K562 (cell line): ENCODE measurements around the gene MXD3. TPM values are rescaled to one million over a fixed set of nuclear protein-coding genes. Genes with fewer than 3 reads are reported as not detected.

Source experiments
- ATAC-seq: fragments of 200-7000 bp; cut with Tn5 transposase; 3 replicates; pipeline ENCODE4 v1.9.1; 2020; ENCODE audit warnings: moderate library complexity
- BruUV-seq: library from RNA; stranded (reverse); fragments of 400-500 nt; replicated peaks from 2 replicates; lab custom pipeline; 2021; lab: Mats Ljungman, UMichigan
- CTCF ChIA-PET: fragments of 300-600 bp; formaldehyde crosslinking; extraction: SDS; loops from one replicate; lab custom pipeline; 2021; ENCODE audit warnings: low intra/inter-chr PET ratio; lab: Yijun Ruan, JAX
- POLR2A ChIA-PET: fragments of 300-600, 350-650 bp; sonication (Branson Sonifier 250); formaldehyde crosslinking; extraction: SDS; loops from one replicate; lab custom pipeline; 2021; ENCODE audit warnings: antibody characterized with exemption, inconsistent platforms; lab: Yijun Ruan, JAX
- DNase-seq, 4 experiments: peaks; one replicate each; pipeline versions ENCODE4 v3.0.0 to v3.0.0-alpha.2; 2011 to 2018; ENCODE audit warnings: low spot score in 3 of 4, mixed read lengths in 3 of 4; ENCODE audit errors: extremely low read depth in 1 of 4
- FAIRE-seq: peaks from 2 replicates; lab custom pipeline; 2011; peaks lifted over from hg19 to GRCh38; lab: Jason Lieb, UNC
- H2AFZ ChIP-seq: 2 replicates; pipeline ENCODE4 v1.6.0; 2011; ENCODE audit warnings: low read depth, low read length, control low read depth, inconsistent platforms
- H3K27ac ChIP-seq: fragments of 200-600 bp; 3 replicates; pipeline ENCODE4 v1.8.0; 2011; ENCODE audit warnings: low read depth, mild to moderate bottlenecking, control low read depth, inconsistent platforms, low read length, moderate library complexity, mixed read lengths; ENCODE audit errors: extremely low read depth
- H3K27me3 ChIP-seq, 2 experiments: fragments of 300-600 bp in 1 of 2; 2 replicates in 1 of 2; 3 replicates in 1 of 2; pipeline versions ENCODE4 v1.6.0 to v1.8.0; 2011; ENCODE audit warnings: inconsistent platforms in 2 of 2, low read length in 2 of 2, mild to moderate bottlenecking in 1 of 2, mixed read lengths in 1 of 2, moderate library complexity in 1 of 2; ENCODE audit not compliant: control insufficient read depth in 2 of 2, insufficient read depth in 2 of 2
- H3K36me3 ChIP-seq: fragments of 300-600 bp; 3 replicates; pipeline ENCODE4 v1.8.0; 2011; ENCODE audit warnings: mild to moderate bottlenecking, low read length, inconsistent platforms; ENCODE audit not compliant: control insufficient read depth, insufficient read depth
- H3K4me1 ChIP-seq, 2 experiments: fragments of 200-600 bp in 1 of 2; replicated peaks in 1 of 2; 2 replicates in 1 of 2; 3 replicates in 1 of 2; pipeline versions ENCODE4 v1.5.1 to v1.8.0; 2011; ENCODE audit warnings: inconsistent platforms in 2 of 2, low read length in 2 of 2, mild to moderate bottlenecking in 1 of 2, mixed read lengths in 1 of 2, moderate library complexity in 1 of 2; ENCODE audit not compliant: control insufficient read depth in 2 of 2, insufficient read depth in 2 of 2
- H3K4me2 ChIP-seq: 2 replicates; pipeline ENCODE4 v1.6.1; 2011; ENCODE audit warnings: low read length, control low read depth, inconsistent platforms, mixed read lengths; ENCODE audit not compliant: insufficient read depth
- H3K4me3 ChIP-seq: fragments of 200-600 bp; sonication (generic), shearing (Covaris generic); 2 replicates; pipeline ENCODE4 v1.5.1; 2016; ENCODE audit warnings: control low read depth, inconsistent platforms
- H3K79me2 ChIP-seq: fragments of 200-600 bp; 3 replicates; pipeline ENCODE4 v1.8.0; 2011; ENCODE audit warnings: low read length, inconsistent platforms; ENCODE audit not compliant: control insufficient read depth, insufficient read depth
- H3K9ac ChIP-seq, 2 experiments: 2 replicates each; pipeline versions ENCODE4 v1.6.0 to v1.6.1; 2011; ENCODE audit warnings: low read depth in 2 of 2, low read length in 2 of 2, control low read depth in 1 of 2, inconsistent platforms in 1 of 2, mild to moderate bottlenecking in 1 of 2, mixed read lengths in 1 of 2; ENCODE audit not compliant: insufficient read depth in 1 of 2
- H3K9me1 ChIP-seq: one replicate; pipeline ENCODE4 v1.6.0; 2011; ENCODE audit warnings: inconsistent platforms, mild to moderate bottlenecking, low read length, moderate library complexity; ENCODE audit not compliant: control insufficient read depth, insufficient read depth
- H3K9me3 ChIP-seq: replicated peaks from 2 replicates; pipeline ENCODE4 v1.5.1; 2011; ENCODE audit warnings: low read depth, low read length, inconsistent platforms; ENCODE audit not compliant: control insufficient read depth, insufficient read depth
- H4K20me1 ChIP-seq: replicated peaks from 2 replicates; pipeline ENCODE4 v1.6.1; 2011; ENCODE audit warnings: low read length, inconsistent platforms, mixed read lengths; ENCODE audit not compliant: control insufficient read depth, insufficient read depth
- BHLHE40 ChIP-seq: IDR thresholded peaks from 2 replicates; pipeline ENCODE4 v1.6.1; 2011; ENCODE audit warnings: low read length, improper control_type of control experiment
- CREBBP ChIP-seq: IDR thresholded peaks from one replicate; pipeline ENCODE4 v1.6.1; 2012; ENCODE audit warnings: low read depth, mild to moderate bottlenecking, control low read depth, inconsistent platforms, low read length
- HMG20B ChIP-seq: fragments of 250-450 bp; sonication (Bioruptor Pico); IDR thresholded peaks from 2 replicates; pipeline ENCODE4 v1.5.0; 2021; ENCODE audit warnings: mild to moderate bottlenecking
- POLR2G ChIP-seq: fragments of 200-400 bp; formaldehyde crosslinking; IDR thresholded peaks from 2 replicates; pipeline ENCODE4 v1.6.1; 2017; ENCODE audit warnings: low read depth, mild to moderate bottlenecking, antibody characterized with exemption, low read length, moderate library complexity
- ZKSCAN3 ChIP-seq: fragments of 250-450 bp; sonication (Bioruptor Pico); IDR thresholded peaks from 2 replicates; pipeline ENCODE4 v1.4.0; 2020
- ZNF445 ChIP-seq: fragments of 250-450 bp; sonication (Bioruptor Pico); IDR thresholded peaks from 2 replicates; pipeline ENCODE4 v1.4.0; 2020; ENCODE audit warnings: low read depth, mild to moderate bottlenecking, moderate library complexity
- ZNF561 ChIP-seq: fragments of 450-650 bp; formaldehyde crosslinking; conservative IDR thresholded peaks from 2 replicates; pipeline ENCODE4 v1.4.0; 2020; ENCODE audit warnings: mild to moderate bottlenecking, moderate library complexity
- ZNF717 ChIP-seq: fragments of 250-450 bp; sonication (Bioruptor Pico); IDR thresholded peaks from 2 replicates; pipeline ENCODE4 v1.5.0; 2021
- WGBS: fragments of 100-300 bp; shearing (Covaris generic); methylation state at CpG from one replicate; pipeline ENCODE4 v1.1.6; 2016; ENCODE audit warnings: low coverage, mixed read lengths; ENCODE audit not compliant: insufficient coverage; ENCODE audit errors: missing lambda C conversion rate; 5-methylcytosine and 5-hydroxymethylcytosine counted together
- in situ Hi-C: fragments of 300-500 bp; cut with MboI; formaldehyde crosslinking; loops from 4 replicates; pipeline ENCODE4 v1.15.0; 2018; ENCODE audit warnings: inconsistent platforms, mixed read lengths
- intact Hi-C: fragments of 100-400 bp; cut with micrococcal nuclease; formaldehyde crosslinking; loops from 2 replicates; pipeline ENCODE4 v1.14.2; 2022
- polyA plus RNA-seq, 8 experiments: library from polyadenylated mRNA; depleted of rRNA in 4 of 8; stranded (reverse) in 5 of 8; unstranded in 3 of 8; fragments of >200 nt; fragmentation: Nextera tagmentation in 2 of 8; fragmentation: Illumina TruSeq in 1 of 8; extraction: Ambion mirVana in 2 of 8; extraction: Trizol in 1 of 8; gene quantifications; 2 replicates each; pipeline versions ENCODE4 v1.2.1 to v1.2.3, GENCODE V29; 2011 to 2014; ENCODE audit warnings: inconsistent platforms in 1 of 8, missing spikeins in 1 of 8
- total RNA-seq, 7 experiments: library from RNA; depleted of rRNA in 6 of 7; stranded (reverse); fragments of >200 nt in 6 of 7; fragmentation: Illumina TruSeq in 2 of 7; extraction: Trizol in 2 of 7; gene quantifications; 2 replicates each; pipeline versions ENCODE4 v1.2.1 to v1.2.3, GENCODE V29; 2011 to 2021; ENCODE audit warnings: low replicate concordance in 1 of 7

MXD3 gene
- total and polyA plus RNA-seq, 9 of the 15 experiments (the other 6 are each of a cell fraction or from before 2014, with no cell fraction given) = 0.28 to 24.8 (median 4.5) TPM

DNA sequence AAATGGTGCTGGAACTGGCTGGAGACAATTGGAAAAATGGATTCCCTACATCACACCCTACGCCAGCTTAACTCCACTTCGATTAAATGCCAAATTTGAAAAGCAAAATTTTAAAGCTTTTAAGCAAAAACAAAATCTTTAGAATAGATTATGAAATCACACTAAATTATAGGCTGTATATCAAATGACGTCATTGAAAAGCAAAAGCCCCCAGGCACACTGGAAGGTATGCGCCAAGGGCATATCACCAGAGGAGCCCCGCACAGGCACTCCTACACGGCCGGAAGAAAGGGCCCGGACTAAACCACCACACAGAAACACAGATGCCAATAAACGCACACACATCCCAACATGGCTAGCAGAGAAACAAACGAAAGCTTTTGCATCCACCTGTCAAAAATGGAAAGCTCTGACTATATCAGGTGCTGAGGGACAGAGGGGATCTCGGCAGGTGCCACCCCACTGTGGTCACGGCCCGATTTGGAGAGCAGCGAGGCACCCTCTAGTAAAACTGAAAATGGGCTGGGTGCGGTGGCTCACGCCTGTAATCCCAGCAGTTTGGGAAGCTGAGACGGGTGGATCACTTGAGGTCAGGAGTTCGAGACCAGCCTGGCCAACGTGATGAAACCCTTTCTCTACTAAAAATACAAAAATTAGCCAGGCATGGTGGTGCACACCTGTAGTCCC, 17.0 kb upstream of the MXD3 start (continued):
- TF ChIP-seq ZNF717 (CRISPR knock-in tag) = no peak
- TF ChIP-seq BHLHE40 = no peak
- no peak for TF ChIP-seq CREBBP
- no peak for TF ChIP-seq ZNF561 (CRISPR knock-in tag)
- no peak for TF ChIP-seq ZNF445 (CRISPR knock-in tag)
- TF ChIP-seq HMG20B (CRISPR knock-in tag) = no peak

DNA sequence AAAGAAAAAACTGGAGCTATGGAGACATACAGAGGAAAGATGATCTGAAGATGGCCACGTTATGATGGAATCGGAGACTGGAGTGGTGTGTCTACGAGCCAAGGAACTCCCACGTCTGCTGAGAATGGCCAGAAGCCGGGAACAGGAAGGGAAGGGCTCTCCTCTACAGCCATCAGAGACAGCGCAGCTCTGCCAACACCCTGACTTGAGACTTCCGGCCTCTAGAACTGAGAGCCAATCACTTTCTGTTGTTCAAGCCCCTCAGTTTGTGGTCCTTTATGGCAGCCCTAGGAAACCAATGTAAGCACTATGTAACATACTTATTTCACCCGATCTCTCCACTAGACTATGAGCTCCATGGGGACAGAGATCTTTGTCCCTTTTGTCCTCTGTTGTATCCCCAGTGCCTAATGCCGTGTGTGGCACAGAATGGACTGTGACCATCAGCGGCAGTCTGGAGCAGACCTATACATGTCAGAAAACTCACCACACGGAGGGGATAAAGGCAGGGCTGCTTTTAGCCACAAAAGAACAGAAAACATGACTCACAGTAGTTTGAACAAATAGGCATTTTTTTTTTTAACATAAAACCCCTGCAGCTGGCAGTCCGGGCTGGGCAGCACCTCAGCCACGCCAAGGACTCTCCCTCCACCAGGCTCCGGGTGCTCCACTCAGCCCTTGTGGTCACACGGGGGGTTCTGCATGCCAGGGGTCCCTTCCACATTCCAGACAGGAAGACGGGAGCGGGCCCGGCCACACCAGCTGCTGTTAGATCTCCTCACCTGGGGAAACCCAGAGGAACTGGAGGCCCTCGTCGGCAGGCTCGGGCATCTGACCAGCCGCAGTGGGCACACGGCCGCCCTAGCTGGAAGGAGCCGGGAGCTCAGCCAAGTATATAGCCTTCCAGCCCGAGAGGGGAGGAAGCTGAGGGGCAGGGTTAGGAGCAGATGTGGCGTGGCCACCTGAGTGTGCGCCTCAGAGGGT, 16.1 kb upstream of the MXD3 start:
- intact Hi-C loops = no loop called here
- no peak for FAIRE-seq
- no peak for ATAC-seq
- peaks cover 0 to 7% of the 10 kb centered on the region in 2 experiments; a peak in 1 of 5 replicates for H3K4me1 ChIP-seq
- POLR2A ChIA-PET = interaction anchor here (0.9 to 1.1 kb wide), 4 partner anchors 12 to 24 kb away, joined by 3 to 4 read pairs (median 3); partner anchors contain the start of gene LMAN2
- no peaks in the 10 kb centered on the region for H3K27me3 ChIP-seq
- H3K79me2 ChIP-seq = no peaks in the 10 kb centered on the region
- H3K9ac ChIP-seq = no peak overlapping the region
- no peak overlapping the region for H3K4me2 ChIP-seq
- H4K20me1 ChIP-seq = no peaks in the 10 kb centered on the region
- no peaks in the 10 kb centered on the region for H3K9me3 ChIP-seq
- no peak overlapping the region for H3K4me3 ChIP-seq
- H2AFZ ChIP-seq = no peak overlapping the region
- no peaks in the 10 kb centered on the region for H3K9me1 ChIP-seq
- DNase-seq = no peak
- CTCF ChIA-PET = interaction anchor here (0.6 kb wide), 1 partner anchor 762 kb away, joined by 4 read pairs; no protein-coding TSS in a partner anchor
- in situ Hi-C loops = no loop called here
- H3K27ac ChIP-seq = no peak overlapping the region
- H3K36me3 ChIP-seq = peaks cover 47% of the 10 kb centered on the region; the same call in 2 of the 3 replicates
- WGBS = 86% methylated on average over 26 of the region's 28 CpGs
- no TSS peak for BruUV-seq
- TF ChIP-seq POLR2G (peak; percentile 42; the same call in 1 of the 2 replicates), ZKSCAN3 (CRISPR knock-in tag) (no peak)
